ENCODE measurements around the gene CDKL4.
"Not testable (repeated sequence)": the region's sequence is repeated elsewhere in the genome, so short reads cannot be mapped to it uniquely, and the experiment has no call there.

Gene CDKL4

DNA sequence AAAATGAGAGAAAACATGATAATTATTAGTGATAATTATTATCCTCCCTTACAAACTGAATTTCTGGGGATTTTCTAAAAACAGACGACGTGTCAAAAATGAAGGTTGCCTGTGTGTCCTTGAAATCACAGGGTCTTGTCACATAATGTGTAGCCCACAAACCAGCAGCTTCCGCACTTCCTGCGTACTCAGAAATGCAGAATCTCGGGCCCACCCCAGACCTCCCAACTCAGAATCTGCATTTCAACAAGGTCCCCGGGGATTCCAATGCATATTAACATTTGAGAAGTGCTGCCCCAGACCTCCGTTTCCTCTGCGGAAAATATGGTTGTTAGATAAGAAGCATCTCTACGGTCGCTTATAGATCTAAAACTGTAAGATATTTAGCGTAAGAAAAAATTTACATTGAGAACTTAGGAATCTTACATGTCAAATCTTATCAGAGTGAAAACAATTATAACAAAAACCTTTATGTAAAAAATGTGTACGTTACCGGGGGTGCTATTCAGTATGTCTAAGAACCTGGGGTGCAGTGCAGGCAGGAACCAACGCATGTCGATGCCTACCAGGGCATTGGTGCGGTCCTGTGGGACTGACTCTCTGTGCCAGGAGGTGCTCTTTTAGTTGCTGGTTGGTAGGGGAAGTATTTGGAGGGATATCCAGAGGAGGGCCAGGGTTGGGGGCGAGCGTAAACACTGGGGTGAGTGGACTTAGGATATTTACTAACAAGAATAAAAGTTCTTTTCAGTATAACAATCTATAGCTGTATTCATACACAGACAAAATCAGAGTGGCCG, 15.2 kb downstream of the CDKL4 start:
- peak; percentile 38 for DNase-seq

DNA sequence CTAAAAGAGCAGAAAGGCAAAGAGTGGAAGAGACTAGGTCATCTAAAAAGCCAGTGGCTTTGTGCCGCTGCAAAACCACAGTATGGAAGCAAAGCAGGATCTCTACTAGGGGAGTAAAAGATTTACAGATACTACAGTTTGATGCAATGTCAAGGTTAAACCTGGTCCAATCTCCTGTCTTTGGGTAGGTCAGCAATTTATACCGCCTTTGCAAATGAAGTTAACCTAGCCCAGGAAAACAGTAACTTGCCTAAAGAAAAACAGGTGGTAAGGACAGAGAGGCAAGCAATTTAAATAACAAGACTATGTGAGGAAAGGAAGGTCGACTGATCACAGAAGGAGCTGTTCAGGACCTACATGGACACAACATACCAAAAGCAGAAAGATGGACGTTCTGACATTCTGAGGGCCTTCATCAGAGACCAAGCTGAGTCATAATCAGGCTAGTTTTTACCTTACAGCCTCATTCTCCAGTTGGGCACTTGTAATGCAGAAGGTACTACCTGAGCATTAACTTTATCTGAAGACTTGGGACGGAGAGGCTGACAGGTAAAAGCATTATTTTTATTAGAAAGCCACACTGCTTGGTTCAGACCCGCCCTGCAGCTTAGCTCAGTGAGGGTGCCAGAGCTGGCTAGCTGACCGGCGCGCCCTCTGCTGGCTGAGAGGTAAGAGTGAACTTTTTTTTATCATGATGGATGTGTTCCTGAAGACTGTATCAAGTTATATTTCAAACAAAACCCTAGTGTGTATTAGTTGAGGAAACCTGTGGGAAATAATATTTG, 15.9 kb downstream of the CDKL4 start:
- peak; percentile 78 for DNase-seq

- no peak for DNase-seq
Measured at GRCh38 chr2:39225567-39225966, 18.2 kb downstream of the CDKL4 start.

DNA sequence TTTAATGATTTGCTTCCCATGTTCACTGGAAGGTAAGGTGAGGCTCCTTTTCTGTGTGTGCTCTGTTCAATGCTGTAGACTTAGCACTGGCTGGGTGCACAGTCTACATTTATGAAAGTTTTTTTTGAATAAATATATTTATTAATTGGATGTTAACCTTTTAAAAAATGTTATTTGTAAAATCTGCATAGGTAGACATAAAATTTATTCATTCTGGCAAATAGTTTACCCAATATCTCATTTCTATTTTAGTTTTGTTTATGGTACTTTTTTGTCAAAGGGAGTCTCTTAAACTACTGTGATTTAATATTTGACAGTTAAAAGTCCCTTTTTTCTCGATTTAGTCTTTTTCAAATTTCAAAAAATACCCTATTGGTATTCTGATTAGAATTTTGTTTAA, 19.9 kb downstream of the CDKL4 start:
- DNase-seq, result no peak

DNA sequence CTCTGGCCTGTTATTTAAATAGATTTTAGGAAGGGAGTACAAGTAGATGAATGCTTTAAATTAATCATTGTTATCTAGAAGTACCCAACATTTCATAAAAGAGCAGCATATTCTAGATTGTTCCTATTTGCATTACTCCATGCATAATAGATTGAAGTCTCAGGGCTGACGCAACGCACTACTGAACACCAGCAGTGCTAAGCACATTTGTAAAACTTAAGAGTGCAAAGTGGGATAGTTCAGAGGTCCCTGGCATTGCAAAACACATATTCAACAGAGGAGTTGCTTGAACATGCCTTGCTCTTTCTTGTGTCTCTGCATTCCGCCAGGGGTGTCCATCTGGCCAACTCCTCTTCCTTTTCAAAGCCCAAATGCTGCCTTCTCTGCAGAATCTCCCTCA, 22.3 kb downstream of the CDKL4 start:
- DNase-seq, result no peak

DNA sequence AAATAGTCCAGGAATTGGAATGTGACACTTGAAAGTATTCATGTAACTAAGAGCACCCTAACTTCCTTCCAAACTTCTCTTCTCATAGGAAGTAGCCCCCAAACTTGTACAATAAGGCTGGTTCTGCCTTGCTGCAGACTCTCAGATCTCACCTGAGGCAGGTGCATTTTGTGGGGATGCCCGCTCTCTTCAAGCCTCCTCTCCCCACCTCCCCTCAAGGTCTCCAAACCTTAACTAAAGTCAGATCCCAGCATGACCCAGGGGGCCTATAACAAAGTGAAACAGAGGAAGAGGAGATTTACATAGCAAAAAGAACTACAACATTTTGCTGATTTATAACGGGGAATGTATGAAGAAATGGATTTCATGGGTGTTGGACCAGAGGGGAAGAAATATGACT, 23.6 kb downstream of the CDKL4 start:
- no peak for DNase-seq

DNA sequence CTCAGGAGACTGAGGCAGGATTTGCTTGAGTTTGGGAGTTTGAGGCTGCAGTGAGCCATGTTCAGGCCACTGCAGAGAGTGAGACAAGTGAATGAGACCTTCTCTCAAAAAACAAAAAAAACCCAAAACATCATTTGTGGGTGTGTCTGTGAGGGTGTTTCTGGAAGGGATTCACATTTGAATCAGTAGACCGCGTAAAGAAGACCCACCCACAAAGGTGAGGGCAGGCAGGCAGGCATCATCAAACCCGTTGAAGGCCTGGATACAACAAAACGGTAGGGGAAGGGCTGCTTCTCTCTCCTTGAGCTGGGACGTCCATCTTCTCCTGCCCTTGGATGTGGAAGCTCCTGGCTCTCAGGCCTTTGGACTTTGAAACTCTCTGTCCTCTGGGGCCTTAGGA, 25.4 kb downstream of the CDKL4 start:
- no peak for DNase-seq

GRCh38 chr2:39217192-39217550, 26.6 kb downstream of the CDKL4 start:
- DNase-seq, result no peak

- DNase-seq, result no peak
Measured at GRCh38 chr2:39216346-39217191, 27.2 kb downstream of the CDKL4 start.

DNA sequence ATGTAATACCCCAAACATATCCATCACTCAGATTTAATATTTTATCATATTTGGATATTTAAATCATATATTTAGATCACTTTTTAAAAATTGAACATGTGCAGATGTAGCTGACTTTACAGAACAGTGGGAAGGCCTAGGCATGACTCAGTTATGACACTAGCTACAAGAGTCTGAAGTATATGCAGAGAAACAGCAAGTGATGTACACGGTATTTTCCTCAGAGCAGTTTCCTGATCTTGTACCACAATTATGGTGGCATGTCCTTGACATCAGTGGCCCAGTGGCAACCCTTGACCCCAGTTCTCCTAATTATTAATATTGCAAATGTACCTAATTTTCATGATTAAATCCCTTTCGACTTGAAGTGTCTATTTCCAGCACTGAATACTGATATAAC, 28.2 kb downstream of the CDKL4 start:
- DNase-seq, result no peak

DNA sequence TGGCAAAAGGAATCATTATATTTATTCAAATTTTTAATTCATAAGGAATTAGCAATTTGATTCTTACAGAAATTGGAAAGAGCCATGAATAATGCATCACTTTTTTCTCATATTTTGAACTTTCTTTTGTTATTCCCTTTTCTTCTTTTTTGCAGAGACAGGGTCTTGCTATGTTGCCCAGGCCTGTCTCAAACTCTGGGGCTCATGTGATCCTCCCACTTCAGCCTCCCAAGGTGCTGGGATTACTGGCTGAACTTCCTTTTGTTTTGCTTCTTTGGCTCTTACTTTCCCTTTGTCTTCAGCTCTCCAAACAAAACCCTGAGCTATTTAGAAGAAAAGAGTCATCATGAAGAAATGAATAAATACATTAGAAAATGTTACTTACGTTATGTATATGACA, 30.8 kb downstream of the CDKL4 start:
- no peak for DNase-seq

- DNase-seq, result no peak
Measured at GRCh38 chr2:39210846-39211245, 32.9 kb downstream of the CDKL4 start.

- no peak for DNase-seq
Measured at GRCh38 chr2:39203382-39203781, 40.4 kb downstream of the CDKL4 start.

- no peak for DNase-seq
Measured at GRCh38 chr2:39202639-39203369, 41.0 kb downstream of the CDKL4 start.

DNA sequence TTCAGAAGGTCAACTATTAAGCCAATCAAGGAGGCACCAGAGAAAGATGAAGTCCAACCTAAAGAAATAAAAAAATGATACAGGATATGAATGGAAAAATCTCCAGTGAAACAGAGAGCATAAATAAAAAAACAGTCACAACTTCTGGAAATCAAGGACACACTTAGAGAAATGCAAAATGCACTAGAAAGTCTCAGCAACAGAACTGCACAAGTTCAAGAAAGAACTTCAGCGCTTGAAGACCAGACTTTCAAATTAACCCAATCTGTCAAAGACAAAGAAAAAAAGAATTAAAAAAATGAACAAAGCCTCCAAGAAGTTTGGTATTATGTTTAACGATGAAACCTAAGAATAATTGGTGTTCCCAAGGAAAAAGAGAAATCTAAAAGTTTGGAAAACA, 46.8 kb downstream of the CDKL4 start:
- not testable (repeated sequence) for DNase-seq

DNA sequence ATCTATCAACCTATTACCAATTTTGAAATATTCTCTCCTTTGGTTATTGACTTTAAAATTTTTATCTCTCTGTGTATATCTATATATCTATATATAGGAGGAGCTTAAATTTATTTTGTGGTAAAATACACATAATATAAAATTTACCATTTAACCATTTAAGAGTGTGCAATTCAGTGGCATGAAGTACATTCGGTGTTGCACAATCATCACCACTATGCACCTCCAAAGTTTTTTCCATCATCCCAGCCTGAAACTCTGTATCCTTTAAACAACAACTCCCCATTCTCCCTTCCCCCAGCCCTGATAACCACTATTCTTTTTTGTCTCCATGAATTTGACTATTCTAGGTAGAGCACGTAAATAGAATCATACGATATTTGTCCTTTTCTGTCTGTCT, 49.1 kb downstream of the CDKL4 start:
- no peak for DNase-seq

- no peak for DNase-seq
Measured at GRCh38 chr2:39188960-39189494, 54.7 kb downstream of the CDKL4 start.

DNA sequence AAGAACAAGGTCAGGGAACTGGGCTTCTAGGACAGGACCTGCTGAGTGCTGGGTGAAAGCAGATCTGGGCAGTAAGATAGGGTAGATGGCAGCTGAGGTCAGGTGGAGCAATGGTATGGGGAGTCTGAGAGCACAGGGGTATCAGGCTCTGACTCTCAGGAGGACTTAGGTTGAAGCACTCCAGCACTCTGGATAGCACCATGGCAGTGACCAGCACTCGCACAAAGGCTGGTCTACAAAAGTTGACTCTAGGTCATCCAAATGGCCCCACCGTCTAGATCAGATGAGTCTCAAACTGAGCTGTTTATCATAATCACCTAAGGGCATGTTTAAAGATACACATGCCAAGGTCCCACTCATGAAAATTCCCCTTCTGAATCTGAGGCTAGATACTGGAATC, 60.1 kb downstream of the CDKL4 start:
- no peak for DNase-seq

- no peak for DNase-seq
Measured at GRCh38 chr2:39181297-39181696, 62.5 kb downstream of the CDKL4 start.

- DNase-seq, result no peak
Measured at GRCh38 chr2:39179974-39180960, 63.5 kb downstream of the CDKL4 start.

DNA sequence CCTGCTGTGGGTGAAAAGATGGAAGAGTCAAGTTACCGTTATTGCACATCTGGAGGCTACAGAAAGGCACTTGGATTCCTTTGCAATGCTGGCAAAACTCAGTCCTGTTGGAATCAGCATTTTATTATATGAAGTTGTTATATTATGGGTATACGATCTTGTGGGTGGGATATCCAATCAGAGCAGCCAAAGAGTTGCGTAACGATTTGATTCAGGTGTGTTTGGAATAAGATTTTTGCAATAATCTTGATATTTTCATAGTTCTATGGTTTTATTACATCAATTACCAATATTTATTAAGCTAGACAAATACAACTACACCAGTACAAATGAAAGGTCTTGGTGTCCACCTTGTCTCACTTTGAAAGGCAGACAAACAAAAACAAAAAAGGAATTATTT, 65.0 kb downstream of the CDKL4 start:
- DNase-seq, result no peak
